ENCODE measurements around the gene BAD.
A peak's percentile ranks its signal among the peaks of the same experiment; 100 is the strongest.

Gene BAD

GRCh38 chr11:64244107-64244506, 40.4 kb downstream of the BAD start:
- DNase-seq (ENCODE audit: low spot score) = no peak

- no peak for DNase-seq (ENCODE audit: low spot score)
Measured at GRCh38 chr11:64243236-64243854, 41.1 kb downstream of the BAD start.

GRCh38 chr11:64241491-64242374, 42.7 kb downstream of the BAD start:
- no peak for DNase-seq (ENCODE audit: low spot score)

- DNase-seq (ENCODE audit: low spot score) = peak; percentile 100
Measured at GRCh38 chr11:64241241-64241490, 43.3 kb downstream of the BAD start.

- DNase-seq (ENCODE audit: low spot score) = peak; percentile 98
Measured at GRCh38 chr11:64240435-64241240, 43.8 kb downstream of the BAD start, which contains the start of gene FKBP2. Gene FKBP2 (plus strand): TSS chr11:64241095. CDS start chr11:64242388, 1,293 bp downstream.

- DNase-seq (ENCODE audit: low spot score) = no peak
Measured at GRCh38 chr11:64239662-64240434, 44.6 kb downstream of the BAD start.

GRCh38 chr11:64238999-64239398, 45.5 kb downstream of the BAD start:
- DNase-seq (ENCODE audit: low spot score) = no peak

GRCh38 chr11:64238076-64238475, 46.4 kb downstream of the BAD start:
- DNase-seq (ENCODE audit: low spot score) = no peak

GRCh38 chr11:64237484-64237951, 46.9 kb downstream of the BAD start:
- no peak for DNase-seq (ENCODE audit: low spot score)

- no peak for DNase-seq (ENCODE audit: low spot score)
Measured at GRCh38 chr11:64235437-64236161, 48.9 kb downstream of the BAD start.

- no peak for DNase-seq (ENCODE audit: low spot score)
Measured at GRCh38 chr11:64234647-64235379, 49.7 kb downstream of the BAD start.

GRCh38 chr11:64233913-64234586, 50.4 kb downstream of the BAD start, which contains the start of gene VEGFB:
Gene VEGFB (plus strand): TSS chr11:64234584. CDS start chr11:64234834, 250 bp downstream.
- peak; percentile 69 for DNase-seq (ENCODE audit: low spot score)

- DNase-seq (ENCODE audit: low spot score) = no peak
Measured at GRCh38 chr11:64232967-64233315, 51.5 kb downstream of the BAD start.

GRCh38 chr11:64232182-64232966, 52.1 kb downstream of the BAD start:
- DNase-seq (ENCODE audit: low spot score) = no peak

GRCh38 chr11:64231546-64231945, 52.9 kb downstream of the BAD start:
- no peak for DNase-seq (ENCODE audit: low spot score)

GRCh38 chr11:64230985-64231365, 53.5 kb downstream of the BAD start:
- no peak for DNase-seq (ENCODE audit: low spot score)

GRCh38 chr11:64230171-64230984, 54.1 kb downstream of the BAD start, which contains the start of gene DNAJC4:
Gene DNAJC4 (plus strand): TSS chr11:64230548. CDS start chr11:64230855, 307 bp downstream.
- peak; percentile 91 for DNase-seq (ENCODE audit: low spot score)

- no peak for DNase-seq (ENCODE audit: low spot score)
Measured at GRCh38 chr11:64229744-64230170, 54.7 kb downstream of the BAD start.

All from activated CD4-positive, alpha-beta T cell treated with anti-CD3 and anti-CD28 coated beads, Interleukin-2, Interleukin-4, amounts not matched to agents 100 ng/mL and 50 ng/mL, durations not matched to agents 16 hours and 8 hours (primary cell).